Stimulated activated effector memory CD8-positive, alpha-beta T cell treated with anti-CD3 and anti-CD28 coated beads, Interleukin-12 subunit alpha, Interleukin-12 subunit beta, amount 100 ng/mL, for 72 hours (primary cell): Measurements from ENCODE around the gene RIN3.
"Not testable (repeated sequence)": the region's sequence is repeated elsewhere in the genome, so short reads cannot be mapped to it uniquely, and the experiment has no call there.

ENCODE experiments used
- ATAC-seq: fragments of 150-1000 bp; cut with Tn5 transposase; 2 replicates; pipeline ENCODE4 v1.10.0; 2021
- DNase-seq, 2 donors: peaks; one replicate each; pipeline ENCODE4 v3.0.0; 2021 to 2022; ENCODE audit warnings: low spot score in 2 of 2
- H3K27ac Mint-ChIP-seq: one replicate; pipeline ENCODE4 v1.8.0; 2022; ENCODE audit warnings: mild to moderate bottlenecking, mixed read lengths
- H3K36me3 Mint-ChIP-seq: one replicate; pipeline ENCODE4 v1.8.0; 2022; ENCODE audit warnings: mild to moderate bottlenecking, mixed read lengths
- H3K4me1 Mint-ChIP-seq: one replicate; pipeline ENCODE4 v1.8.0; 2022; ENCODE audit warnings: mixed read lengths
- H3K4me3 Mint-ChIP-seq: one replicate; pipeline ENCODE4 v1.8.0; 2022; ENCODE audit warnings: mild to moderate bottlenecking, mixed read lengths
- H3K9me3 Mint-ChIP-seq: one replicate; pipeline ENCODE4 v1.8.0; 2022; ENCODE audit warnings: mixed read lengths

RIN3 gene

GRCh38 chr14:92527721-92528120 is 14.1 kb downstream of the RIN3 start:
- Mint-ChIP-seq H3K4me1 (peaks cover 82% of the 10 kb centered on the region), H3K4me3 (peak overlapping the region; percentile 53)

DNA sequence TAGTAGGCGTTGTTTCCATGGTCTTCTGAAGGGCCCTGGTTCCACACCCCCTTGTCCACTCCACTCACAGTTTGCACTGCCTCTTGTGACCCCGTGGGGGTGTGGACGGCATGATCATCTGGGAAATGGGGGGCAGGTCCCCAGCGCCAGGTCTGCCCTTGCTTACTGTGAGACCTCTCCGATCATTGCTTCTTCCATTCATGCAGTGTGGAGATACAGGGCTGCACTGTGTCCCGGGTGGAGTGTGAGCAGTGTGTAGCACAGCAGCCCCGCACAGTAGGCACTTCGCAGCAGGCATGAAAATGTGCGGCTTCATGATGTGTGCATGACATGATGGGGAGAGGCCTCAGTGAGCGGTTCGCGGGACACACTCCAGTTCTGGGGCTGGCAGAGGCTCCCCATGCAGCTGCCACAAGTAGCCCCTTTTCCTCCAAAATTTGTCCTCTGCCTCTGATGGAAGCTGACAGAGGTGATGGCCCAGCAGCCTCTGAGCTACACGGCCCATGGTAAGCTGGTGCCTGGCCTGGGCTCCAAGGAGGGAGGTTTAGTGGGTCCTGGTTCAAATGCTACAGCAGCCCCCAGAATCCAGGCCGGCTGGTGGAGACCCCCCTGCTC is 15.0 kb downstream of the RIN3 start:
- Mint-ChIP-seq H3K27ac (peak overlapping the region; percentile 97), H3K36me3 (peaks cover 49% of the 10 kb centered on the region), H3K4me3 (peak overlapping the region; percentile 53), H3K9me3 (no peaks in the 10 kb centered on the region), H3K4me1 (peaks cover 85% of the 10 kb centered on the region)
- ATAC-seq (no peak), DNase-seq (no peak)

More at GRCh38 chr14:92527721-92528120, 14.1 kb downstream of the RIN3 start:
- Mint-ChIP-seq H3K9me3 (no peaks in the 10 kb centered on the region), H3K36me3 (peaks cover 43% of the 10 kb centered on the region), H3K27ac (peak overlapping the region; percentile 97)
- DNase-seq (no peak), ATAC-seq (peak; percentile 8)

DNA sequence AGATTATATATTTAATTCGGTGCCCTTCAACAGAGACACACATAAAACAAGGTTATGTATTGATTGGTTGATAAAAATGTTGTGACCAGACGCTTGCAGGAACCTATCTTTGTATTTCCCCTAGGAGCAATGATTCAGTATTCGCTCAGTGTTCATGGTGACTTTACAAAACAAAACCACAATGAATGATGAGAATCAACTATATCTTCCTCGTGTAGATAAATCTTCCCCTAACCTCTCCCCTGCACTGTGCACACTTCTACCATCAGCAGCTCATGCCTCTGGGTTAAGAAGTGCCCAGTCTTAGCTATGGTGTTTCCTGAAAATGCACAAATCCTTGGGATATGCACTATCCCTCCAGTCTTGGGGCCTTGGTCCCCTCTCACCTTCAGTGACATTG is 16.3 kb downstream of the RIN3 start:
- peaks cover 52% of the 10 kb centered on the region for H3K36me3 Mint-ChIP-seq
- DNase-seq (no peak), ATAC-seq (peak; percentile 53)
- H3K27ac Mint-ChIP-seq = peak overlapping the region; percentile 97
- peak overlapping the region; percentile 74 for H3K4me3 Mint-ChIP-seq
- H3K9me3 Mint-ChIP-seq = no peaks in the 10 kb centered on the region
- peaks cover 83% of the 10 kb centered on the region for H3K4me1 Mint-ChIP-seq

- peaks cover 89% of the 10 kb centered on the region for H3K4me1 Mint-ChIP-seq
- peak overlapping the region; percentile 74 for H3K4me3 Mint-ChIP-seq
- H3K36me3 Mint-ChIP-seq = peaks cover 64% of the 10 kb centered on the region
These were observed 17.7 kb downstream of the RIN3 start for GRCh38 chr14:92531106-92531873.

GRCh38 chr14:92532490-92533163 is 19.0 kb downstream of the RIN3 start:
- H3K4me1 Mint-ChIP-seq = peaks cover 86% of the 10 kb centered on the region
- DNase-seq = no peak
- ATAC-seq = no peak
- peaks cover 60% of the 10 kb centered on the region for H3K36me3 Mint-ChIP-seq
- peak overlapping the region; percentile 74 for H3K4me3 Mint-ChIP-seq
- peak overlapping the region; percentile 97 for H3K27ac Mint-ChIP-seq
- no peaks in the 10 kb centered on the region for H3K9me3 Mint-ChIP-seq

More at GRCh38 chr14:92531106-92531873, 17.7 kb downstream of the RIN3 start:
- peak; percentile 95 for ATAC-seq
- DNase-seq = peak; percentile 67 to 90
- Mint-ChIP-seq H3K9me3 (no peaks in the 10 kb centered on the region), H3K27ac (peak overlapping the region; percentile 97)

DNA sequence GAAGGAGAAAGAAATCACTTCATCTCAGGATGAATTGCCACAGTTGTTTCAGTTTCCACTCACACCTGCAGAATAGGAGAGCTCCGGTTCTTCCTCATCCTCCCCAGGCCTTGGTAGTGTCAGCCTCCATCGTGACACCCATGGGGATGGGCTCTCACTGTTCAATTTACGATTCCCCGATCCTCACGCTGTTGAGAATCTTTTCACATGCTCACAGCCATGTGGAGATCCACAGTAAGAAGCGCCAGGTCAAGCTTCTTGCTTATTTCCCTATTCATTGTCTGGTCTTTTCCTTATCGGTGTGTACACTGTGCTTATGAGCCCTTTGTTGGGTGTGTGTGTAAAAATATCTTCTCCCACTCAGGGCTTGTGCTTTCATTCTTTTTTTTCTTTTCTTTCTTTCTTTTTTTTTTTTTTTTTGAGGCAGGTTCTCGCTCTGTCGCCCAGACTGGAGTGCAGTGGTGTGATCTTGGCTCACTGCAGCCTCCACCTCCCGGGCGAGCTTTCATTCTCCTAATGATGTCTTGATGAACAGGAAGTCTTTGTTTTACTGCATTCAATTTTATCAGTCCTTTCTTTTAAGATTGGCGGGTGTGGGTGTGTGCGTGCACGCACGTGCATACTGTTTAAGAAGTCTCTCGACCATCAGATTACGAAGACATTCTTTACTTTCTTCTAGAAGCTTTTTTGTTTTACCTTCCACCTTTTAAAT is 21.5 kb downstream of the RIN3 start:
- no peak for ATAC-seq
- H3K27ac Mint-ChIP-seq = peak overlapping the region; percentile 87
- peaks cover 43% of the 10 kb centered on the region for H3K36me3 Mint-ChIP-seq
- H3K4me1 Mint-ChIP-seq = peaks cover 74% of the 10 kb centered on the region
- no peak for DNase-seq
- H3K4me3 Mint-ChIP-seq = peak overlapping the region; percentile 74
- H3K9me3 Mint-ChIP-seq = no peaks in the 10 kb centered on the region

- H3K9me3 Mint-ChIP-seq, DNase-seq, ATAC-seq: not testable (repeated sequence)
- Mint-ChIP-seq H3K27ac (peak overlapping the region; percentile 83), H3K4me1 (peaks cover 73% of the 10 kb centered on the region), H3K36me3 (peaks cover 34% of the 10 kb centered on the region), H3K4me3 (peak overlapping the region; percentile 74)
These were observed 22.6 kb downstream of the RIN3 start for GRCh38 chr14:92536231-92536630.

- H3K27ac Mint-ChIP-seq = no peak overlapping the region
- no peak for DNase-seq
- H3K9me3 Mint-ChIP-seq = no peaks in the 10 kb centered on the region
- no peak for ATAC-seq
- peaks cover 16% of the 10 kb centered on the region for H3K36me3 Mint-ChIP-seq
- H3K4me1 Mint-ChIP-seq = peaks cover 71% of the 10 kb centered on the region
- H3K4me3 Mint-ChIP-seq = no peak overlapping the region
These were observed 24.9 kb downstream of the RIN3 start for GRCh38 chr14:92538412-92538985.

- DNase-seq (no peak), ATAC-seq (no peak)
- H3K4me3 Mint-ChIP-seq = peak overlapping the region; percentile 4
- peaks cover 75% of the 10 kb centered on the region for H3K4me1 Mint-ChIP-seq
- no peaks in the 10 kb centered on the region for H3K9me3 Mint-ChIP-seq
- peak overlapping the region; percentile 78 for H3K27ac Mint-ChIP-seq
- H3K36me3 Mint-ChIP-seq = peaks cover 16% of the 10 kb centered on the region
These were observed 25.8 kb downstream of the RIN3 start for GRCh38 chr14:92539419-92539818.

DNA sequence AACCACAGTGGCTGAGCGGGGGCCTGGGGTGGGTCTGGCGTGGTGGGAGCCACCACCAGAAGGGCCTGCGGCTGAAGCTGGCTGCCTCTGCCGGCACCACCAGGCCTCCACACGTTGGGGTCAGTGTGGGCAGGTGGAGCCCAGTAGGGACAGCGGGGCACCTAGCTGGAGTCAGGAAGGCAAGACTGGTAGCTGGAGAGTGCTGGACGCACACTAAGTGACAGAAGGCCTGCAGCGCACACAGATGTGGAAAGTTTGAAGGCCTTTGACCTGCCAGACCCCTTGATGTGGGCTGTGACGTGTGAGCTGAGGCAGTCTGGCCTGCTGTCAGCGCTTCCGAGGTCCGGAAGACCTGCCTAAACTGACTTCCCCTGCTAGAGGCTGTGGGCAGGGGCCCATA is 26.3 kb downstream of the RIN3 start:
- Mint-ChIP-seq H3K36me3 (peaks cover 13% of the 10 kb centered on the region), H3K4me1 (peaks cover 75% of the 10 kb centered on the region), H3K9me3 (no peaks in the 10 kb centered on the region), H3K27ac (peak overlapping the region; percentile 78), H3K4me3 (peak overlapping the region; percentile 4)
- no peak for DNase-seq
- peak; percentile 29 for ATAC-seq

DNA sequence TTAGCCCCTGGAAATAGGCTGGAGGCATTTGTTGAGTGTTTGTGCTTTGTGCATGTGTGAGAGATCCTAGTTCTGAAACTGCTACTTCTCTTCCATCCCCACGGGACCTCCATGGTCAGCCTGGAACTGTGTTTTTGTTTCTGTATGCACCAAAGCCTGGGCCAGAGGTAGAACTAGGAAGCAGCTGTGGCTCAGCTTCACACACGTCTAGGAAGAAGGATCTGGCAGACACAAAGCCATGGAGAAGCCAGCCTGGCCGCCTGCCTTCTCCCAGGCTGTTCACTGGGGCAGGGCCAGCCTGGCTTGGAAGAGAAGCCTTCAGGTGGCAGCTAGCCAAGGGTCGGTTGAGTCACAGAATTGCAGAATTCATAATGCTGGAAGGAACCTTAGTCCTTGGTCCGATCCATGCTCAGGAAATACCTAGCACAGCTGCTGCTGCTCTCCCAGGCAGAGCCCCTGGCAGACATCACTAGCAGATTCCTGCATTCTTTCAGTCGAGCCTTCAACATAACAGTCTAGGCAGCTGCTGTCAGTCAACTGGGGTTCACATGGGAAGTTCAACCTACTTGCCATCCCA is 27.0 kb downstream of the RIN3 start:
- DNase-seq (no peak), ATAC-seq (no peak)
- peak overlapping the region; percentile 4 for H3K4me3 Mint-ChIP-seq
- no peaks in the 10 kb centered on the region for H3K9me3 Mint-ChIP-seq
- H3K36me3 Mint-ChIP-seq = peaks cover 11% of the 10 kb centered on the region
- H3K4me1 Mint-ChIP-seq = peaks cover 69% of the 10 kb centered on the region
- H3K27ac Mint-ChIP-seq = peak overlapping the region; percentile 71

DNA sequence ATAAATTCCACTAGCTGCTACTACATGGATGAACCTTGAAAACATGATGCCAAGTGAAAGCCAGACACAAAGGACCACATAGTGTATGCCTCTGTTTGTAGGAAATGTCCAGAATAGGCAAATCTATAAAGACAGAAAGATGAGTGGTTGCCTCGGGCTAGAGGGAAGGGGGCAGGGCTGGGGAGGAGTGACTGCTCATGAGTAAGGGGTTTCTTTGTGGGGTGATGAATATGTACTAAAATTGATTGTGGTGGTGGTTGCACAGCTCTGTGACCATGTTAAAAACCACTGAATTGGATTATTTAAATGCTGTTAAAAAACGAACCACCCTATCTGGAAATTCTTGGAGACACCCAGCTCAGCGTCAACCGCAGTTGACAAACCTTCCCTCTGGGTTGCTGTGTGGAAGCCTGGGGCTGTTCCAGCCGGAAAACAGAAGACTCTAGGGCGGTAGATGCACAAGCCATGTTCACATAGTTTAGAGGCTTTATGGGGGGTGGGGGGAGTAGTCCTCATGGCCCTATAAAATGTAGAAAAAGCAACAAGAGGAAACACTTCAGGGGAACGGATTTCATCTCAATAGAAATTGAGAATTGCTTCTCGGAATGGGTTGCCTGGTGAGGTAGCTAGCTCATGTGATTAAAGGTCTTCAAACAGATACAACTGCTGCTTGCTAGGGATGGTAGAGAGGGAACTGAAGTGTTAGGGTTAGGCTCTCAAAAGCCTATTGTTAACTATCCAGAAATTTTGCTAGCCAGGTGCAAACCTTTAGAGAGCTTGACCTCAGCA is 29.4 kb downstream of the RIN3 start:
- H3K9me3 Mint-ChIP-seq = no peaks in the 10 kb centered on the region
- ATAC-seq = no peak
- peak overlapping the region; percentile 57 for H3K27ac Mint-ChIP-seq
- no peak overlapping the region for H3K4me3 Mint-ChIP-seq
- peaks cover 53% of the 10 kb centered on the region for H3K4me1 Mint-ChIP-seq
- peaks cover 25% of the 10 kb centered on the region for H3K36me3 Mint-ChIP-seq
- no peak for DNase-seq

DNA sequence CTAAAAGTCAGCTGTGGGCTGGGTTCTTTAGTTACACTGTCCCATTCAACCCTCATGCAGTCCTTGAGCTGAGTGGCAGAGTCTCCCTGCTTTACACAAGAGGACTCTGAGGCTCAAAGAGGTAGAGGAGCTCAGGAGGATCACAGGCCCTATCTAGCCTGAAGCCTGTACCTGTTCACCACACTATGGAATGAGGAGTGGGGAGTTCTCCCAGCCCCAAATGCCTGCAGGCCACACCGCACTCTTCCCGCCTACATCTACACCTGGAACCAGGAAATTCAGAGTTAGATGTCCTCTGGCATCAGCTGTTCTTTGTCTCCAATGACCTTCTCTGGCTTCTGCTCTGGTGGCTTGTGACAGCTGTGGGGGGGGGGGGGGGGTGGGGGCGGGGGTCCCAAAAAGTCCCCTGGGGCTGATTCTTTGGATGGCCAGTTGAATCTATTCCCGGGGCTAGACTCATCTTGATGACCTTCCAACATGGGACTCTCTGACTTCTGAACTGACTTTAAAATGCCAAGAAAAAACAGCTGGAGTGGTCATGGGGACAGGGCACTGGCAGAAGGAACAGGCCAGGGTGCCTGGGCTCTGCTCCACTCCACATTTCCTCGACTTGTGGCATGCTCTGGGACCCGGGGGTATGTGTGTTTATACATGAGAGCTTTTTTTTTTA is 30.6 kb downstream of the RIN3 start:
- DNase-seq (no peak), ATAC-seq (no peak)
- H3K36me3 Mint-ChIP-seq = peaks cover 26% of the 10 kb centered on the region
- no peak overlapping the region for H3K4me3 Mint-ChIP-seq
- H3K9me3 Mint-ChIP-seq = no peaks in the 10 kb centered on the region
- H3K27ac Mint-ChIP-seq = peak overlapping the region; percentile 12
- H3K4me1 Mint-ChIP-seq = peaks cover 58% of the 10 kb centered on the region
